C4-2B (cell line): ENCODE measurements around the gene ABCF2.

Source experiments
- ZFX ChIP-seq: fragments of 450-650 bp; IDR thresholded peaks from 2 replicates; pipeline ENCODE4 v1.6.1; 2017
- TF ChIP-seq, protein P1 (sequence below): fragments of 450-650 bp; conservative IDR thresholded peaks from 2 replicates; pipeline ENCODE4 v1.5.1; 2017; ENCODE audit warnings: mild to moderate bottlenecking

- TF ChIP-seq, protein P1, sequence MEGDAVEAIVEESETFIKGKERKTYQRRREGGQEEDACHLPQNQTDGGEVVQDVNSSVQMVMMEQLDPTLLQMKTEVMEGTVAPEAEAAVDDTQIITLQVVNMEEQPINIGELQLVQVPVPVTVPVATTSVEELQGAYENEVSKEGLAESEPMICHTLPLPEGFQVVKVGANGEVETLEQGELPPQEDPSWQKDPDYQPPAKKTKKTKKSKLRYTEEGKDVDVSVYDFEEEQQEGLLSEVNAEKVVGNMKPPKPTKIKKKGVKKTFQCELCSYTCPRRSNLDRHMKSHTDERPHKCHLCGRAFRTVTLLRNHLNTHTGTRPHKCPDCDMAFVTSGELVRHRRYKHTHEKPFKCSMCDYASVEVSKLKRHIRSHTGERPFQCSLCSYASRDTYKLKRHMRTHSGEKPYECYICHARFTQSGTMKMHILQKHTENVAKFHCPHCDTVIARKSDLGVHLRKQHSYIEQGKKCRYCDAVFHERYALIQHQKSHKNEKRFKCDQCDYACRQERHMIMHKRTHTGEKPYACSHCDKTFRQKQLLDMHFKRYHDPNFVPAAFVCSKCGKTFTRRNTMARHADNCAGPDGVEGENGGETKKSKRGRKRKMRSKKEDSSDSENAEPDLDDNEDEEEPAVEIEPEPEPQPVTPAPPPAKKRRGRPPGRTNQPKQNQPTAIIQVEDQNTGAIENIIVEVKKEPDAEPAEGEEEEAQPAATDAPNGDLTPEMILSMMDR = no peak
- no peak for TF ChIP-seq ZFX
These were observed 6.8 kb upstream of the ABCF2 start for GRCh38 chr7:151233804-151234203.
